ENCODE data around the gene RSBN1L. TPM values are rescaled to one million over a fixed set of nuclear protein-coding genes. Genes with fewer than 3 reads are reported as not detected.

Gene RSBN1L
- total and polyA plus RNA-seq, 4 donors: 7.3 to 53.2 (median 12.9) TPM

DNA sequence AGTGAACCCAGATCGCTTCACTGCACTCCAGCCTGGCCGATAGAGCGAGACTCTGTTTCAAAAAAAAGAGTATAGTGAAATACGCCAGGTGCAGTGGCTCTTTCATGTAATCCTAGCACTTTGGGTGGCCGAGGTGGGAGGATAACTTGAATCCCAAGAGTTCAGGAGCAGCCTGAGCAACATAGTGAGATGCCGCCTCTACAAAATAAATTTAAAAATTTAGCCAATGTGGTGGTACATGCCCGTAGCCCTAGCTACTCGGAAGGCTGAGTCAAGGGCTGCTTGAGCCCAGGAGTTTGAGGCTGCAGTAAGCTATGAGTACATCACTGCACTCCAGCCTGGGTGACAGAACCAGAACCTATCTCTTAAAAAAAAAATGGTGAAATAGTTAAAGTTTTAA is 74.1 kb downstream of the RSBN1L start:
- Histone ChIP-seq H3K27me3 (ENCODE audit: control insufficient read depth in 3 of 3, insufficient read depth in 3 of 3, low read length in 2 of 3) (no peaks in the 10 kb centered on the region), H3K9me3 (ENCODE audit: control insufficient read depth in 4 of 4, insufficient read depth in 3 of 4, low read length in 3 of 4) (no peaks in the 10 kb centered on the region), H3K36me3 (ENCODE audit: control insufficient read depth in 4 of 4, insufficient read depth in 4 of 4, low read length in 4 of 4) (peaks cover 5 to 17% (median 7%) of the 10 kb centered on the region in 4 donors), H3K4me1 (ENCODE audit: control insufficient read depth in 5 of 5, insufficient read depth in 5 of 5, low read length in 5 of 5) (peaks cover 0 to 2% (median 0%) of the 10 kb centered on the region in 5 donors), H3K27ac (ENCODE audit: low read depth in 1 of 2, low read length in 1 of 2) (no peak overlapping the region), H3K4me3 (no peak overlapping the region), H3K9ac (ENCODE audit: insufficient read depth in 1 of 2, low read length in 2 of 2) (no peak overlapping the region)
- no peak for DNase-seq
- ATAC-seq (ENCODE audit: insufficient read depth, low FRiP score): no peak
- TF ChIP-seq, protein P1, sequence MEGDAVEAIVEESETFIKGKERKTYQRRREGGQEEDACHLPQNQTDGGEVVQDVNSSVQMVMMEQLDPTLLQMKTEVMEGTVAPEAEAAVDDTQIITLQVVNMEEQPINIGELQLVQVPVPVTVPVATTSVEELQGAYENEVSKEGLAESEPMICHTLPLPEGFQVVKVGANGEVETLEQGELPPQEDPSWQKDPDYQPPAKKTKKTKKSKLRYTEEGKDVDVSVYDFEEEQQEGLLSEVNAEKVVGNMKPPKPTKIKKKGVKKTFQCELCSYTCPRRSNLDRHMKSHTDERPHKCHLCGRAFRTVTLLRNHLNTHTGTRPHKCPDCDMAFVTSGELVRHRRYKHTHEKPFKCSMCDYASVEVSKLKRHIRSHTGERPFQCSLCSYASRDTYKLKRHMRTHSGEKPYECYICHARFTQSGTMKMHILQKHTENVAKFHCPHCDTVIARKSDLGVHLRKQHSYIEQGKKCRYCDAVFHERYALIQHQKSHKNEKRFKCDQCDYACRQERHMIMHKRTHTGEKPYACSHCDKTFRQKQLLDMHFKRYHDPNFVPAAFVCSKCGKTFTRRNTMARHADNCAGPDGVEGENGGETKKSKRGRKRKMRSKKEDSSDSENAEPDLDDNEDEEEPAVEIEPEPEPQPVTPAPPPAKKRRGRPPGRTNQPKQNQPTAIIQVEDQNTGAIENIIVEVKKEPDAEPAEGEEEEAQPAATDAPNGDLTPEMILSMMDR (IDR thresholded peaks at IDR 0.05; ENCODE audit: control extremely low read depth, extremely low read depth): no peak
- 85 to 90% methylated on average over 8 of the region's 8 CpGs for WGBS, 2 donors

DNA sequence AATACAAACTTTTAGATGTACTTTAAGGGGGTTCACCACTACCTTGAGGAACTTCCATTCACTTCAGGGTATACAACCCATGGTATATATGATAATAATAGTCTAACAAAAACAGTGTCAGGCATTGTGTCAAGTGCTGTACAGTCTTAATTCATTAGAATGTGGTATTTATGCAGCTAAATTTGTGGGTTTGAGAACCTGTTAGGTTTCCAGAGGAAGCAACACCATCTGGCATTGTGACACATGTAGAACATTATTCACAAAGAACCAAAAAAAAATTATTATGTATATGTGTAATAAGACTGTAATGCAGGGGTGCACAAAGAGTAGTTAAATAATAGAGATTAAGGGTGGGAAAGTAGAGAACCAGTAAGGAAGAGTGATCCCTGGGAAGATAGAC is 75.6 kb downstream of the RSBN1L start:
- ATAC-seq (ENCODE audit: insufficient read depth, low FRiP score): no peak
- H3K36me3 ChIP-seq (ENCODE audit: control insufficient read depth in 4 of 4, insufficient read depth in 4 of 4, low read length in 4 of 4): peaks cover 5 to 20% (median 10%) of the 10 kb centered on the region in 4 donors
- H3K9me3 ChIP-seq (ENCODE audit: control insufficient read depth in 4 of 4, insufficient read depth in 3 of 4, low read length in 3 of 4): peaks cover 0 to 2% (median 0%) of the 10 kb centered on the region in 4 donors

DNA sequence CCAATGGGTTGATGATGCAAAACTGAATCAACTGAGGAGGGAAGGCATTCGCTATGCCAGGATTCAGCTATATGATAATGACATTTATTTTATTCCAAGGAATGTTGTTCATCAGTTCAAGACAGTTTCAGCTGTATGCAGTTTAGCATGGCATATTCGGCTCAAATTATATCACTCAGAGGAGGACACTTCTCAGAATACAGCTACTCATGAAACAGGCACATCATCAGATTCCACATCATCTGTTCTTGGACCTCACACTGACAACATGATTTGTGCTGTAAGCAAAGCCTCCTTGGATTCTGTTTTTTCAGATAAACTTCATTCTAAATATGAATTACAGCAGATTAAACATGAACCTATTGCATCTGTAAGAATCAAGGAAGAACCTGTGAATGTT is 82.3 kb downstream of the RSBN1L start:
- Histone ChIP-seq H3K27ac (ENCODE audit: low read depth in 1 of 2, low read length in 1 of 2) (no peak overlapping the region), H3K9ac (ENCODE audit: insufficient read depth in 1 of 2, low read length in 2 of 2) (no peak overlapping the region), H3K4me3 (no peak overlapping the region), H3K27me3 (ENCODE audit: control insufficient read depth in 3 of 3, insufficient read depth in 3 of 3, low read length in 2 of 3) (no peaks in the 10 kb centered on the region), H3K4me1 (ENCODE audit: control insufficient read depth in 5 of 5, insufficient read depth in 5 of 5, low read length in 5 of 5) (no peaks in the 10 kb centered on the region), H3K36me3 (ENCODE audit: control insufficient read depth in 4 of 4, insufficient read depth in 4 of 4, low read length in 4 of 4) (peaks cover 3 to 30% (median 18%) of the 10 kb centered on the region in 4 donors), H3K9me3 (ENCODE audit: control insufficient read depth in 4 of 4, insufficient read depth in 3 of 4, low read length in 3 of 4) (peaks cover 0 to 2% (median 0%) of the 10 kb centered on the region in 4 donors)
- ATAC-seq (ENCODE audit: insufficient read depth, low FRiP score): no peak
- TF ChIP-seq, protein P1 (IDR thresholded peaks at IDR 0.05; ENCODE audit: control extremely low read depth, extremely low read depth): no peak
- no peak for DNase-seq
- 94 to 96% methylated on average over 2 of the region's 2 CpGs for WGBS, 2 donors

More for the DNA sequence above, 75.6 kb downstream of the RSBN1L start:
- no peak for DNase-seq
- TF ChIP-seq, protein P1 (IDR thresholded peaks at IDR 0.05; ENCODE audit: control extremely low read depth, extremely low read depth): no peak
- no peak overlapping the region for H3K9ac ChIP-seq (ENCODE audit: insufficient read depth in 1 of 2, low read length in 2 of 2)
- no peaks in the 10 kb centered on the region for H3K27me3 ChIP-seq (ENCODE audit: control insufficient read depth in 3 of 3, insufficient read depth in 3 of 3, low read length in 2 of 3)
- no peak overlapping the region for H3K27ac ChIP-seq (ENCODE audit: low read depth in 1 of 2, low read length in 1 of 2)
- no peak overlapping the region for H3K4me3 ChIP-seq
- no peaks in the 10 kb centered on the region for H3K4me1 ChIP-seq (ENCODE audit: control insufficient read depth in 5 of 5, insufficient read depth in 5 of 5, low read length in 5 of 5)

DNA sequence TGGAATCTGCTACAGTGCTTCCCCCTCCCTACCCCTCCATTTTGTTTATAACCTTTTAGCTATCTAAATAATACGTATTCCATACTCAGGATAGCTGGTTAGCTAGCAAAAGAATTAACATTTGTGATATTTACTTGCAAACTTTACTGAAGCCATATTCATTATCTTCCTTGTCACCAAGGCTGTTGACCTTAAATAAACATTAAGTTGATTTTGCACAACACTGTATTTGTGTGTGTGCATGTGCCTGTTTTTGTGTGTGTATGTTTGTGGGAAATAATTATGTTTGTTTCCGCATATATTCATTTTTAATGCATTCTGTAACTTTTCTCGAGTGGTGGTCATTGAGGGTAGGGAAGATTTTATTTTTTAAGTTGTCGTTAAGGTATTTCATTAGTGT is 86.1 kb downstream of the RSBN1L start:
- DNase-seq (no peak), ATAC-seq (ENCODE audit: insufficient read depth, low FRiP score) (no peak)
- 94 to 97% methylated on average over 4 of the region's 4 CpGs for WGBS, 2 donors
- Histone ChIP-seq H3K9ac (ENCODE audit: insufficient read depth in 1 of 2, low read length in 2 of 2) (no peak overlapping the region), H3K27ac (ENCODE audit: low read depth in 1 of 2, low read length in 1 of 2) (no peak overlapping the region), H3K27me3 (ENCODE audit: control insufficient read depth in 3 of 3, insufficient read depth in 3 of 3, low read length in 2 of 3) (no peaks in the 10 kb centered on the region), H3K4me1 (ENCODE audit: control insufficient read depth in 5 of 5, insufficient read depth in 5 of 5, low read length in 5 of 5) (no peaks in the 10 kb centered on the region), H3K9me3 (ENCODE audit: control insufficient read depth in 4 of 4, insufficient read depth in 3 of 4, low read length in 3 of 4) (peaks cover 0 to 2% (median 0%) of the 10 kb centered on the region in 4 donors), H3K36me3 (ENCODE audit: control insufficient read depth in 4 of 4, insufficient read depth in 4 of 4, low read length in 4 of 4) (peaks cover 2 to 17% (median 13%) of the 10 kb centered on the region in 4 donors), H3K4me3 (no peak overlapping the region)
- TF ChIP-seq, protein P1 (IDR thresholded peaks at IDR 0.05; ENCODE audit: control extremely low read depth, extremely low read depth): no peak
